ENCODE data around the gene BMX. TPM values are rescaled to one million over a fixed set of nuclear protein-coding genes. Genes with fewer than 3 reads are reported as not detected.

Gene BMX
- total and polyA plus RNA-seq, 10 of the 15 experiments (the other 5 are each of a cell fraction or from before 2014, with no cell fraction given), result not detected

DNA sequence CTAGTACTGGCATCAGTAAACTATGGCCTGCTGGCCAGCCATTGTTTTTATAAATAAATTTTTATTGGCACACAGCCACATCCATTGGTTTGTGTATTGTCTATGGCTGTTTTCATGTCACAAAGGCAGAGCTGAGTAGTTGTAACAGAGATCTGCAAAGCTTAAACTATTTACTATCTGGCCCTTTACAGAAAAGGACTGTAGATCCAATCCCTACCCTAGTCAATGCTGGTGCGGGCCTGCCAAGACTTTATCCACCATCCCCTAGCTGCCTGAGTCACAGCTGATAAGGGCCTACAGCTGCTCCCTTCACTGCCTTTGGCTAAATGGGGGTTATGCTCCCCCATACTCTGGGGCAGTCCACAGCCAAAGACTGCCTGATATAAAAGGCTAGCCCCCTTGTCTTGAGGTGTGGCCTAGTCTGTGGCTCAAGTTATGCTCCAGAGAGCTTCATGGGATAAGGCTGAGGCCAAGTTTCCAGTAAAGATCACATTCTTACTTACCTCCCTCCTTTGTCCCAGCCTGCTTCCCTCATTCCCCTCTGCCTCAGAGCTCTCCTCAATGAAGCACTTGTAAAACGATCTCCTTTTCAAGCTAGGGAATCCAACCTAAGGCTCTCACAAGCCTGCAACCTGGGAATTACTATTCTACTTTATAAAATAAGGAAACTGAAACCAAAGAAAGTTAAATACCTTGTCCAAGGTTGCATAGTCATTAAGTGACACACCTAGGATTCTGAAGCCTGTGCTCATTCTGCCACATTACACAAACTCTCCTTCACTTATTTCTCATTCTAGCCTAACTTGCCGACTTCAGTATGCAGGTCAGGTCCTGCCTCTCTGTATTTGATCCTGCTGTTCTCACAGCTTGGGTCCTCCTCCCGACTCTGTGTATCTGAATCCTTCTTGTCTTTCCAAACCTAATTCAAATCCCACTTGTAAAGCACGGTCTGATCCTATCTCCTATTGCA, 79.5 kb downstream of the BMX start:
- H3K27me3 ChIP-seq (replicated peaks in 1 of 2; ENCODE audit: control insufficient read depth in 2 of 2, insufficient read depth in 2 of 2, low read length in 1 of 2), result no peaks in the 10 kb centered on the region; a peak in 2 of 4 replicates
- no peak for FAIRE-seq
- BruUV-seq (replicated peaks), result no TSS peak
- CTCF ChIA-PET, result no interaction called here
- TF ChIP-seq ZBED1 (IDR thresholded peaks at IDR 0.05; ENCODE audit: borderline replicate concordance) (no peak), CBFB (IDR thresholded peaks at IDR 0.05; ENCODE audit: low read depth) (no peak), ESRRA (IDR thresholded peaks at IDR 0.05; ENCODE audit: low read length) (no peak), SRF (IDR thresholded peaks at IDR 0.05; ENCODE audit: low read depth in 2 of 2, low read length in 2 of 2) (no peak), PML (IDR thresholded peaks at IDR 0.05; ENCODE audit: low read length) (no peak), ATF7 (IDR thresholded peaks at IDR 0.05; ENCODE audit: low read depth) (no peak), POU2F2 (IDR thresholded peaks at IDR 0.05; ENCODE audit: borderline replicate concordance, low read depth, low read length) (no peak), MTA2 (IDR thresholded peaks at IDR 0.05; ENCODE audit: low read depth) (no peak), CBX3 (IDR thresholded peaks at IDR 0.05; ENCODE audit: borderline replicate concordance, low read depth) (no peak), CEBPB (IDR thresholded peaks at IDR 0.05; ENCODE audit: borderline replicate concordance in 1 of 2, low read depth in 2 of 2, low read length in 2 of 2) (no peak), GABPA (IDR thresholded peaks at IDR 0.05; ENCODE audit: low read depth) (no peak)
- TF ChIP-seq, protein P1, sequence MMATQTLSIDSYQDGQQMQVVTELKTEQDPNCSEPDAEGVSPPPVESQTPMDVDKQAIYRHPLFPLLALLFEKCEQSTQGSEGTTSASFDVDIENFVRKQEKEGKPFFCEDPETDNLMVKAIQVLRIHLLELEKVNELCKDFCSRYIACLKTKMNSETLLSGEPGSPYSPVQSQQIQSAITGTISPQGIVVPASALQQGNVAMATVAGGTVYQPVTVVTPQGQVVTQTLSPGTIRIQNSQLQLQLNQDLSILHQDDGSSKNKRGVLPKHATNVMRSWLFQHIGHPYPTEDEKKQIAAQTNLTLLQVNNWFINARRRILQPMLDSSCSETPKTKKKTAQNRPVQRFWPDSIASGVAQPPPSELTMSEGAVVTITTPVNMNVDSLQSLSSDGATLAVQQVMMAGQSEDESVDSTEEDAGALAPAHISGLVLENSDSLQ (IDR thresholded peaks at IDR 0.05), result no peak
- TF ChIP-seq, protein P2, sequence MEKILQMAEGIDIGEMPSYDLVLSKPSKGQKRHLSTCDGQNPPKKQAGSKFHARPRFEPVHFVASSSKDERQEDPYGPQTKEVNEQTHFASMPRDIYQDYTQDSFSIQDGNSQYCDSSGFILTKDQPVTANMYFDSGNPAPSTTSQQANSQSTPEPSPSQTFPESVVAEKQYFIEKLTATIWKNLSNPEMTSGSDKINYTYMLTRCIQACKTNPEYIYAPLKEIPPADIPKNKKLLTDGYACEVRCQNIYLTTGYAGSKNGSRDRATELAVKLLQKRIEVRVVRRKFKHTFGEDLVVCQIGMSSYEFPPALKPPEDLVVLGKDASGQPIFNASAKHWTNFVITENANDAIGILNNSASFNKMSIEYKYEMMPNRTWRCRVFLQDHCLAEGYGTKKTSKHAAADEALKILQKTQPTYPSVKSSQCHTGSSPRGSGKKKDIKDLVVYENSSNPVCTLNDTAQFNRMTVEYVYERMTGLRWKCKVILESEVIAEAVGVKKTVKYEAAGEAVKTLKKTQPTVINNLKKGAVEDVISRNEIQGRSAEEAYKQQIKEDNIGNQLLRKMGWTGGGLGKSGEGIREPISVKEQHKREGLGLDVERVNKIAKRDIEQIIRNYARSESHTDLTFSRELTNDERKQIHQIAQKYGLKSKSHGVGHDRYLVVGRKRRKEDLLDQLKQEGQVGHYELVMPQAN (conservative IDR thresholded peaks at IDR 0.05), result no peak
- TF ChIP-seq, protein P3, sequence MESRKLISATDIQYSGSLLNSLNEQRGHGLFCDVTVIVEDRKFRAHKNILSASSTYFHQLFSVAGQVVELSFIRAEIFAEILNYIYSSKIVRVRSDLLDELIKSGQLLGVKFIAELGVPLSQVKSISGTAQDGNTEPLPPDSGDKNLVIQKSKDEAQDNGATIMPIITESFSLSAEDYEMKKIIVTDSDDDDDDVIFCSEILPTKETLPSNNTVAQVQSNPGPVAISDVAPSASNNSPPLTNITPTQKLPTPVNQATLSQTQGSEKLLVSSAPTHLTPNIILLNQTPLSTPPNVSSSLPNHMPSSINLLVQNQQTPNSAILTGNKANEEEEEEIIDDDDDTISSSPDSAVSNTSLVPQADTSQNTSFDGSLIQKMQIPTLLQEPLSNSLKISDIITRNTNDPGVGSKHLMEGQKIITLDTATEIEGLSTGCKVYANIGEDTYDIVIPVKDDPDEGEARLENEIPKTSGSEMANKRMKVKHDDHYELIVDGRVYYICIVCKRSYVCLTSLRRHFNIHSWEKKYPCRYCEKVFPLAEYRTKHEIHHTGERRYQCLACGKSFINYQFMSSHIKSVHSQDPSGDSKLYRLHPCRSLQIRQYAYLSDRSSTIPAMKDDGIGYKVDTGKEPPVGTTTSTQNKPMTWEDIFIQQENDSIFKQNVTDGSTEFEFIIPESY (IDR thresholded peaks at IDR 0.05), result no peak
- TF ChIP-seq, protein P4, sequence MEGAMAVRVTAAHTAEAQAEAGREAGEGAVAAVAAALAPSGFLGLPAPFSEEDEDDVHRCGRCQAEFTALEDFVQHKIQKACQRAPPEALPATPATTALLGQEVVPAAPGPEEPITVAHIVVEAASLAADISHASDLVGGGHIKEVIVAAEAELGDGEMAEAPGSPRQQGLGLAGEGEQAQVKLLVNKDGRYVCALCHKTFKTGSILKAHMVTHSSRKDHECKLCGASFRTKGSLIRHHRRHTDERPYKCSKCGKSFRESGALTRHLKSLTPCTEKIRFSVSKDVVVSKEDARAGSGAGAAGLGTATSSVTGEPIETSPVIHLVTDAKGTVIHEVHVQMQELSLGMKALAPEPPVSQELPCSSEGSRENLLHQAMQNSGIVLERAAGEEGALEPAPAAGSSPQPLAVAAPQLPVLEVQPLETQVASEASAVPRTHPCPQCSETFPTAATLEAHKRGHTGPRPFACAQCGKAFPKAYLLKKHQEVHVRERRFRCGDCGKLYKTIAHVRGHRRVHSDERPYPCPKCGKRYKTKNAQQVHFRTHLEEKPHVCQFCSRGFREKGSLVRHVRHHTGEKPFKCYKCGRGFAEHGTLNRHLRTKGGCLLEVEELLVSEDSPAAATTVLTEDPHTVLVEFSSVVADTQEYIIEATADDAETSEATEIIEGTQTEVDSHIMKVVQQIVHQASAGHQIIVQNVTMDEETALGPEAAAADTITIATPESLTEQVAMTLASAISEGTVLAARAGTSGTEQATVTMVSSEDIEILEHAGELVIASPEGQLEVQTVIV (IDR thresholded peaks at IDR 0.05; ENCODE audit: borderline replicate concordance, partially characterized antibody), result no peak
- H3K4me3 ChIP-seq, result no peak overlapping the region
- H3K27ac ChIP-seq (ENCODE audit: control insufficient read depth, insufficient read depth), result no peak overlapping the region
- no peaks in the 10 kb centered on the region for H3K79me2 ChIP-seq (ENCODE audit: control insufficient read depth, insufficient read depth, low read length)
- RAD21 ChIA-PET (ENCODE audit: unreplicated experiment), result no interaction called here
- SMC1A ChIA-PET (ENCODE audit: uncharacterized antibody, unreplicated experiment), result no interaction called here
- H3K9me3 ChIP-seq (replicated peaks; ENCODE audit: control insufficient read depth, insufficient read depth, low read length), result no peaks in the 10 kb centered on the region
- no peak overlapping the region for H2AFZ ChIP-seq (ENCODE audit: control insufficient read depth, low read depth, low read length)
- no peaks in the 10 kb centered on the region for H3K4me1 ChIP-seq (ENCODE audit: control insufficient read depth, insufficient read depth, low read length)
- ATAC-seq, result no peak
- POLR2A ChIA-PET, result no interaction called here
- no peak for DNase-seq (ENCODE audit: low read depth, low spot score)
- H3K36me3 ChIP-seq (ENCODE audit: control insufficient read depth in 2 of 2, insufficient read depth in 2 of 2, low read length in 1 of 2), result no peaks in the 10 kb centered on the region
- H4K20me1 ChIP-seq (ENCODE audit: control insufficient read depth, insufficient read depth), result no peaks in the 10 kb centered on the region
- WGBS (ENCODE audit: insufficient coverage, insufficient replicate concordance, low lambda C conversion rate, missing lambda C conversion rate), result 9% methylated on average over 5 of the region's 5 CpGs
- no peak overlapping the region for H3K9ac ChIP-seq (ENCODE audit: control insufficient read depth, insufficient read depth, low read length)
- intact Hi-C loops (cut with micrococcal nuclease; ENCODE audit: unreplicated experiment), result no loop called here
- no peak overlapping the region for H3K4me2 ChIP-seq (ENCODE audit: control insufficient read depth, insufficient read depth)
- in situ Hi-C loops (cut with MboI), result no loop called here
